Stimulated activated CD4-positive, alpha-beta T cell treated with anti-CD3 and anti-CD28 coated beads, TNF-alpha, amount 100 ng/mL, for 24 hours (primary cell): ENCODE data around the gene VAPA.
A peak's percentile ranks its signal among the peaks of the same experiment; 100 is the strongest.

Source experiments
- DNase-seq, 3 experiments: peaks; one replicate each; pipeline ENCODE4 v3.0.0-alpha.2; 2020; ENCODE audit warnings: low read depth in 3 of 3

VAPA gene

GRCh38 chr18:9914584-9915290 lies 921 bp downstream of the VAPA start:
- DNase-seq, result peak; percentile 60 to 76 (median 64)

- no peak for DNase-seq
Observed at GRCh38 chr18:9915291-9916076, 1.7 kb downstream of the VAPA start.

GRCh38 chr18:9916077-9916639 lies 2.3 kb downstream of the VAPA start:
- no peak for DNase-seq

- DNase-seq, result no peak
Observed at GRCh38 chr18:9916808-9917207, 3.0 kb downstream of the VAPA start.

GRCh38 chr18:9918016-9918680 lies 4.3 kb downstream of the VAPA start:
- DNase-seq, result no peak

- no peak for DNase-seq
Observed at GRCh38 chr18:9919564-9920232, 5.9 kb downstream of the VAPA start.

GRCh38 chr18:9922592-9923311 lies 8.9 kb downstream of the VAPA start:
- no peak for DNase-seq

GRCh38 chr18:9924371-9924943 lies 10.6 kb downstream of the VAPA start:
- DNase-seq, result no peak

- DNase-seq, result no peak
Observed at GRCh38 chr18:9925369-9925768, 11.6 kb downstream of the VAPA start.

GRCh38 chr18:9925795-9926194 lies 12.0 kb downstream of the VAPA start:
- DNase-seq, result no peak

GRCh38 chr18:9926223-9926894 lies 12.5 kb downstream of the VAPA start:
- no peak for DNase-seq

GRCh38 chr18:9926977-9927376 lies 13.2 kb downstream of the VAPA start:
- no peak for DNase-seq

GRCh38 chr18:9927392-9928063 lies 13.7 kb downstream of the VAPA start:
- no peak for DNase-seq

GRCh38 chr18:9928646-9929259 lies 14.9 kb downstream of the VAPA start:
- no peak for DNase-seq

- no peak for DNase-seq
Observed at GRCh38 chr18:9930299-9930884, 16.6 kb downstream of the VAPA start.

GRCh38 chr18:9931146-9931545 lies 17.3 kb downstream of the VAPA start:
- no peak for DNase-seq

GRCh38 chr18:9931678-9932077 lies 17.9 kb downstream of the VAPA start:
- DNase-seq, result no peak

- DNase-seq, result no peak
Observed at GRCh38 chr18:9933865-9934264, 20.0 kb downstream of the VAPA start.

- no peak for DNase-seq
Observed at GRCh38 chr18:9934274-9934673, 20.5 kb downstream of the VAPA start.
